CD1c-positive myeloid dendritic cell (primary cell): ENCODE measurements around the gene CTSA.
"Not testable (repeated sequence)": the region's sequence is repeated elsewhere in the genome, so short reads cannot be mapped to it uniquely, and the experiment has no call there.

Experiments used
- DNase-seq: peaks from one replicate; pipeline ENCODE4 v3.0.0-alpha.2; 2016; ENCODE audit errors: extremely low spot score

The CTSA gene

DNA sequence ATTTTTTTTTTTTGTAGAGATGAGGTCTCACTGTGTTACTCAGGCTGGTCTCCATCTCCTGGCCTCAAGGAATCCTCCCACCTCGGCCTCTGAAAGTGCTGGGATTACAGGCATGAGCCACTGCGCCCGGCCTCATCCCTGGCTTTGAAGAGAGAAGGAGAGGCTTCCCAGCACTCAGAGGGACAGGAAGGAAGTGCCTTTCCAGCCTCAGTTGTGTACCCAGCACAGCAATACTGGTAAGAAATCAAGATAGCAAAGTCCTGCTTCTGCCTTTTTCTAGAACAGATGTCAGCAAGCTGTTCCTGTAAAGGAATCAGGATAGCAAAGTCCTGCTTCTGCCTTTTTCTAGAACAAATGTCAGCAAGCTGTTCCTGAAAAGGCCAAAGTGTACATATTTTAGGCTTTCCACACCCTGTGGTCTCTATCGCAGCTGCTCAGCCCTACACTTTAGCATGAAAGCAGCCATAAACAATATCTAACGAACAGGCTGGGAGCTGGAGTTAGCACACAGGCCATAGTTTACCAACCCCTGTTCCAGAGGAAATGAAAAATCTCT is 27.1 kb downstream of the CTSA start:
- DNase-seq, result peak; percentile 46

GRCh38 chr20:45918779-45919537 is 27.8 kb downstream of the CTSA start:
- DNase-seq, result no peak

- no peak for DNase-seq
Measured at GRCh38 chr20:45919542-45920399, 28.6 kb downstream of the CTSA start.

- peak; percentile 23 for DNase-seq
Measured at GRCh38 chr20:45920462-45921336, 29.6 kb downstream of the CTSA start.

DNA sequence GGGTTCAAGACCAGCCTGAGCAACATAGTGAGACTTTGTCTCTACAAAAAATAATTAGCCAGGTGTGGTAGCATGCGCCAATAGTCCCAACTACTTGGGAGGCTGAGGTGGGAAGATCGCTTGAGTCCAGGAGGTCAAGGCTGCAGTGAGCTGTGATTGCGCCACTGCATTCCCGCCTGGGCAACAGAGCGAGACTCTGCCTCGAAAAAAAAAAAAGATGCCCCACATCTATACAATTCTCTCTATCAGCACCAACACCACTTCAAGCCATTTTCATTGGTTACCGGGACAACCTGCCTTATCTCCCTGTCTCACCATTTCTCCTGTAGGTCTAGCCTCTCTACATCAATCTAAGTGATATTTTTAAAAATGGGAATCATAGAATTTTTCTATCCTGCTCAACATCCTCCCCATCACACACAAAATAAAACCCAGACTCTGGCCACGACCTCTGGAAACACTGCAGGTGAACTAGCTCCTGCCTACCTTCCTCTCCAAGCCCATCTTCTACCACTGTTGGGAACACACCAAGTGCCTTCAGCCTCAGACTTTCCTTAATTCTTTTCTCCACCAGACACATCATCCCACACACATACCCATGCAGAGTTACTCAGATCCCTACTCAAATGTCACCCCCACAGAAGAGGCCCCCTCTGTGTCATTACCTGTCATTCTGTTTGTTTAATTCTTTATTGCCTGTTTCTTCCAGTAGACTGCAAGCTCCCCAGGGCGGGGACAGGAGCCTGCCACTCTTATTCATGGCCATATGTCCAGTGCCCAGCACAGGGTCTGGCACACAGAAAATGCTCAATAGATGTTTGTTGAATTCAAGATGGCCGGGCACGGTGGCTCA is 30.4 kb downstream of the CTSA start:
- DNase-seq, result no peak

DNA sequence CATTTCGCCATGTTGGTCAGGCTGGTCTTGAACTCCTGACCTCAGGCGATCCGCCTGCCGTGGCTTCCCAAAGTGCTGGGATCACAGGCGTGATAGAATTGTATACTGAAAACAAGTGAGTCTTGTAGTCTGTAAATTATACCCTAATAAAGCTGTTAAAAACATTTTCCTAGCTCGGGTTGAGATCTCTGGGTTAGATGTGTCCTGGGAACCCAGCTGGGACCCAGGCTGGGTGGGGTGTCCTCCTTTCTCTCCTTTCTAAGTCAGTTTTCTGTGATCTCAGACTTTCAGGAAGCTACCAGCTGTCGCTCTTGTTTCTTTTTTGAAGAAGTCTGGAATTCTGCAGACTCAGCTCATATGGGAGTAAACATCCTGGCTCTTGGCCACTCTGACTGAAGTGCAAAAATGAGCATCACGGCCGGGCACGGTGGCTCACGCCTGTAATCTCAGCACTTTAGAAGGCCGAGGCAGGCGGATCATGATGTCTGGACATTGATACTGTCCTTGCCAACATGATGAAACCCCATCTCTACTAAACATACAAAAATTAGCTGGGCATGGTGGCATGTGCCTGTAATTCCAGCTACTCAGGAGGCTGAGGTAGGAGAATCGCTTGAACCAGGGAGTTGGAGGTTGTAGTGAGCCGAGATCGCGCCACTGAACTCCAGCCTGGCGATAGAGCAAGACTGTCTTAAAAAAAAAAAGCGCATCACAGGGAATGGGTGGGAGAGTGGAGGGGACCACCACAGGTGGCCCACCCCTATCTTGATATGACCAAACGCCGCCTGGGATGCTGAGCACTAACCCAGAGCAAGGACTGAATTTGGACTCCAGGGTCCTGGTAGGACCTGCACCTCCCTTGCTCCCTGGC is 33.5 kb downstream of the CTSA start:
- peak; percentile 53 for DNase-seq

DNA sequence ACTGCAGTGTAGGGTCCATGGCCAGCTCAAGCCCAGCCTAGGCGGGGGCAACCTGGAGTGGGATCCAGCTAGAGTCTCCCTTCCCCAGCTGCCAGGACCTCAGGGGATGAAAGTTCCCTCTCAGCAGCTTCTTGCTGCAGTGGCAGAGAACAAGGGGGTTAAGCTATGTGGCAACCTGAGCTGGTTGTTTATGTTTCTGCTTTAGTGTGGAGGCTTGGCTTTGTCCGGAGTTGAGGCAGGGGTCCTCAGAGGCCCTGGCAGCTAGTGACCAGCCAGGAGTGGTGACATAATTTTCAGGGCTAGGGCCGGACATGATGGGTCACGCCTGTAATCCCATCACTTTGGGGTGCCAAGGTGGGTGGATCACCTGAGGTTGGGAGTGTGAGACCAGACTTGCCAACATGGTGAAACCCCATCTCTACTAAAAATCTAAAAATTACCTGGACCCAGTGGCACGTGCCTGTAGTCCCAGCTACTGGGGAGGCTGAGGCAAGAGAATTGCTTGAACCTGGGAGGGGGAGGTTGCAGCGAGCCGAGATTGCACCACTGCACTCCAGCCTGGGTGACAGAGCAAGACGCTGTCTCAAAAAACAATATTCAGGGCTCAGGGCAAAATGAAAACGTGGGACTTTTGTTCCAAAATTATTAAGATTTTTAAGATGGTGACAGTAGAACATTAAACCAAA is 34.8 kb downstream of the CTSA start:
- DNase-seq, result no peak

DNA sequence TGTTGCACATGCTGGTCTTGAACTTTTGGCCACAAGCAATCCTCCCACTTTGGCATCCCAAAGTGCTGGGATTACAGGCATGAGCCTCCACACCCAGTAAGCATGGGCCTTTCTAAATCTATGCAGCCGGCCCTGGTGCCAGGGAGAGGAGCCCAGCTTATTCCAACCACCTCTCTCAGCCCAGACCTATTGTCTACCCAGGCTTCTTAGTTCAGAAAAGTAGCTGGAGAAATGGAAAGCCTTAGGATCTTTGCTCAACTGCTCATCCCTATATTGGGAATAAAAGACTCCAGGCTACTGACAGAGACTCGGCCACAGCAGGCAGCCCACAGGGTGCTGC is 35.6 kb downstream of the CTSA start:
- DNase-seq, result no peak

DNA sequence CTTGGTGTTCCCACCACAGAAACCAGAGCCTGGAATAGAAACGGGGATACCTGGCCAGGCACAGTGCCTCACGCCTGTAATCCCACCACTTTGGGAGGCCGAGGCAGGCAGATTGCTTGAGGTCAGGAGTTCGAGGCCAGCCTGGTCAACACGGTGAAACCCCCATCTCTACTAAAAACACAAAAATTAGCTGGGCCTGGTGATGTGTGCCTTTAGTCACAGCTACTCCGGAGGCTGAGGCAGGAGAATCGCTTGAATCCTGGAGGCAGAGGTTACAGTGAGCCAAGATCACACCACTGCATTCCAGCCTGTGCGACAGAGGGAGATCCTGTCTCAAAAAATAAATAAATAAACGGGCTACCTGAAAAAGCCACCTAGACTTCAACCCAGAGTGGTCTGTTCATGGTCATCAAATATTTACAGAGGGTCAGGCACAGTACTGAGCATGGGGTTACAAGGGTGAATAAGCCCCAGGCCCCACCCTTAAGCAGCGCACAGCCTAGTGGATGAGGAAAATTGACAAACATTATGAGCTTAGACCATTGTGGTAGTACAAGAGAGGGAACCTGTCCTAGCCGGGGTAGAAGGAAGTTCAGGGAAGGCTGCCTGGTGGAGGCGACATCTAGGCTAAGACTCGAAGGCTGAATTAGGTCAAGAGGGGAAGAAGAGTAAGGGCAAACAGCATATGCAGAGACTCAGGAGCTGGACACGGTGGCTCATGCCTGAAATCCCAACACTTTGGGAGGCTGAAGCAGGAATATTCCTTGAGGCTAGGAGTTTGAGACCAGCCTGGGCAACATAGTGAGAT is 36.1 kb downstream of the CTSA start:
- DNase-seq, result no peak

GRCh38 chr20:45931680-45932079 is 40.5 kb downstream of the CTSA start:
- DNase-seq, result not testable (repeated sequence)

DNA sequence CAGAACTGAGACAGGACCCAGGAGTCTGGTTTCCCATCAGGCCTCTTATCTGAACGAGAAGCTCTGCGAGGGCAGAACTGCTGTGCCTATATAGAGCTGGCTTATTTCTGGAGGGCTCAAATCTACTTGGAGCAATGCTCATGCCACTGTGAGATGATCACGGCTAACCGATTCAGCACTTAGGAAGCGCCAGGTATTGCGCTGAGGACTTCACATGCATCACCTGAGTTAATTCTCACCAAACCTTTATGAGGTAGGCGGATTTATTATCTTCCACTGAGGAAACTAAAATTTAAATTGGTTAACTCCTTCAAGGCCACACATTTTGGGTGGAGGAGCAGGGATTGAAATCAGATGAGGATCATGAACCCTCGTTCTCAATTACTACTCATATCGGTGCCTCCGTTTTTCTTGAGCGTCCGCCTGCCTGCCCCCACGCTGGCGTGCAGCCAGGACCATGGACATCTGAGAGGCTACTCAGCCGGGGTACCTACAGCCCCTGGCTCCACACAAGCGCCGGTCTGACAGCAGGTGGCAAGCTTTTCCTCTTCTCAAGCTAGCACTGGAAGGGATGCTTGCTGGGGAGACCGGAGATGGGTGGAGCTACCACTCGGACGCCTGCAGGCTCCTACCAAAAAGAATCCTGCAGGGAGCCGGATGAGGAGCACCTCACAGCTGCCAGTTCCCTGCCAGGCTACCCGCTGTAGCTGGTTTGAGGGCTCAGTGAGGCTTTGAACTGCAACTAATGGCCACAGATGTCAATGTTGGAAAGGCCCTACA is 42.3 kb downstream of the CTSA start:
- DNase-seq, result no peak

GRCh38 chr20:45934046-45934585 is 43.0 kb downstream of the CTSA start:
- DNase-seq, result peak; percentile 44

DNA sequence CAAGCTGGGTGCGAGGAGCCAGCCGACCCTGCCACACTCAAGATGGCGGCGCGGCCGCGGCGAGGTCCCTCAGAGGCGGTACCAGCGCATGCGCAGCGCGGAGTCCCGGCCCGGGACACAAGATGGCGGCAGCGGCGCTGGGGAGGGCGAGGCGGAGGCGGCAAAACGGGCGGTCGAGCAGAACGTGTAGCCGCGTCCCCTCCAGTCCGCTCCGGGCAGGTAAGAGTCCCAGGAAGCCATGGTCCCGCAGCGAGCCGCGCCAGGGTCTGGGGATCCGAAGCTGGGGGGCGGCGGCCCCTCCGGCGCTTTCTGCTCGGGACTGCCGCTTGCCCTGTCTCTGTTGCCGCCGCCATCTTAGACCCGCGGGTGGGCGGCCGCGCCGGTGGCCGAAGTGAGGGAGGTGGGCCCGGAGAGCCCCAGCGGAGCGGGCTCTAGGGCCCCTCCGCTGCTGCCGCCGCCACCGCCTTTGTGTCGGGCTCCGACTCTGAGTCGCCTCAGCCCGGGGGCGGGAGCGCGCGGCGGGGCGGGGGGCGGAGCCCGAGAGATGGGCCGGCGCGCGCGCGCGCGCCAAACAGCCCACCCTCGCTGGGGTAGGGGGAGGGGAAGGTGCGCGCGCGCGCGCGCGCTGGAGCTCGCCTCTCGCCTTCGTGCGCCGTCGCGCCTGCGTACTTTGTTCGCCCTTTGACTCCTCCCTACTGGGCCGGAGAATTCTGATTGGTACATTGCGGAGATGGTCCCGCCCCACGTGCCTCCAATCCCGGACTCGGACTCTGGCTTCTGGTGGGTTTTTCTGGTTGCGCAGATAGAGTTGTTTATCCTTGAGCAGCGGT is 43.7 kb downstream of the CTSA start, which contains the start of gene PCIF1:
Gene PCIF1, plus strand, starts transcription at position 98 of the 830 bp plus-strand sequence. CDS start 4,317 bp downstream, outside the sequence.
- peak; percentile 99 for DNase-seq

DNA sequence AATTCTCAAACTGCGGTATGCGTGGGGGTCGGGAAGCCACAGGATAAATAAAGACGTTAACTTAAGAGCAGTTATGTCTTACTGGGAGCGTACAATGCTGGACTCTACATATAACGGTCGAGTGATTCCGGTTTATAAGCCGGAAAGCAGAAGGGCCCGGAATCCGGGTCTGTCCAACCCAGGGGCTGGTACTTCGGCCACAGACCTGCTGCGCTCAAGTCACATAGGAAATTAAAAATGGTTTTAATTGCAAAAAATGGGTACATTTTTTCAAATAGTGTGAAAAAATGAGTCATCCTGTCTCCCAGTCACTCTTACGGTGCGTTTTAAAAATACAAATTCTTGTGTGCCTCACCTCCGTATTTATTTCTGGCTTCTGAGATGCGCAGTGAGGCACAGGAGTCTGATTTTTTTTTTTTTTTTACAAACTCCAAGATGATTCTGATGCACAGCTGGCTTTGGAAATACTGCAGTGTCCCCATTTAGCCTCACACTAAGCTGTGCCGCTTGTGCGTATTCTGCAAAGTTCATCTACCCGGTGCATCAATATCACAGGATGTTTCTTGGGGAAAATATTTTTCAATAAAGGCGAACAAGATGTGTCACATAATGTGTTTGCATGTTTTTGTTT is 44.4 kb downstream of the CTSA start:
- DNase-seq, result no peak

DNA sequence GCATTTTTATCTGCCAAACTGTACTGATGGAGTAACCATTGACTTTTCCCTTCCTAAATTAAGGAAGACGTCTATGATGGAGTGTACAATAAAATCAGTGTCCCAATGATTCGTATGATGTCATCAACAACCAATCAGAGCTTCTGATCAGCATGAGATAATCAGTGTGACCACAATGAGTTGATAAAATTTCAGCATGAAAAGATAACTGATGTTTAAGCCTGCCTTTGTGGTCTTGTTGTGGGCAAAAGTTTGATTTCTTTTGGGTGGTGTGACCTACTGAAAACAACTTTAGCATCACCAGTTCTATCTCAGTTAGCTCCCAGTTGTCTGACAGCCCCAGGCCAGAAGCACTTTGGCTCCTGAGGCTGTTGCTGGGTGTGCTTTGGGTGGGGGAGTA is 46.6 kb downstream of the CTSA start:
- DNase-seq, result peak; percentile 5
